ENCODE measurements around the gene KMT2D.

KMT2D gene

DNA sequence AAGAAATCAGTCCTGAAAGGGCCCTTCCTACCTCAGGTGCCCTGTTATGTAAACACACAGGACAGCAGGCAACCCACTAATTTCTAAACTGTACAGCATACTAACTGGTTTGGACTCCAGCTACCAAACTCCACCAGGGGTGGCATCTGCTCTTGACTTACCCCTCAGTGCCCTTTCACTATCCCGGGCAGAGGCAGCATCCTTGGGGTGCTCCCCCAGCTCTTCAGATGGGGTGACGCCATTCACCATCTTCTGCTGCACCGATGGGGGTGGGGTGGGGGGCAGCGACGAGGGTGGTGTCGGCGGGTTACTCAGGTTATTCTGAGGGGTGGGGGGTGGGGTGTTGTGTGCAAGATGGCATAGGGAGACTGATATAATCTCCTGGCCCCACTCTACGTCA is 30.5 kb downstream of the KMT2D start:
- TF ChIP-seq, protein P1, sequence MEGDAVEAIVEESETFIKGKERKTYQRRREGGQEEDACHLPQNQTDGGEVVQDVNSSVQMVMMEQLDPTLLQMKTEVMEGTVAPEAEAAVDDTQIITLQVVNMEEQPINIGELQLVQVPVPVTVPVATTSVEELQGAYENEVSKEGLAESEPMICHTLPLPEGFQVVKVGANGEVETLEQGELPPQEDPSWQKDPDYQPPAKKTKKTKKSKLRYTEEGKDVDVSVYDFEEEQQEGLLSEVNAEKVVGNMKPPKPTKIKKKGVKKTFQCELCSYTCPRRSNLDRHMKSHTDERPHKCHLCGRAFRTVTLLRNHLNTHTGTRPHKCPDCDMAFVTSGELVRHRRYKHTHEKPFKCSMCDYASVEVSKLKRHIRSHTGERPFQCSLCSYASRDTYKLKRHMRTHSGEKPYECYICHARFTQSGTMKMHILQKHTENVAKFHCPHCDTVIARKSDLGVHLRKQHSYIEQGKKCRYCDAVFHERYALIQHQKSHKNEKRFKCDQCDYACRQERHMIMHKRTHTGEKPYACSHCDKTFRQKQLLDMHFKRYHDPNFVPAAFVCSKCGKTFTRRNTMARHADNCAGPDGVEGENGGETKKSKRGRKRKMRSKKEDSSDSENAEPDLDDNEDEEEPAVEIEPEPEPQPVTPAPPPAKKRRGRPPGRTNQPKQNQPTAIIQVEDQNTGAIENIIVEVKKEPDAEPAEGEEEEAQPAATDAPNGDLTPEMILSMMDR (IDR thresholded peaks at IDR 0.05; ENCODE audit: control insufficient read depth, insufficient read depth, low read depth, low read length, missing control alignments), result no peak
- no peak overlapping the region for H3K4me3 ChIP-seq (ENCODE audit: control insufficient read depth, low read depth, low read length)

DNA sequence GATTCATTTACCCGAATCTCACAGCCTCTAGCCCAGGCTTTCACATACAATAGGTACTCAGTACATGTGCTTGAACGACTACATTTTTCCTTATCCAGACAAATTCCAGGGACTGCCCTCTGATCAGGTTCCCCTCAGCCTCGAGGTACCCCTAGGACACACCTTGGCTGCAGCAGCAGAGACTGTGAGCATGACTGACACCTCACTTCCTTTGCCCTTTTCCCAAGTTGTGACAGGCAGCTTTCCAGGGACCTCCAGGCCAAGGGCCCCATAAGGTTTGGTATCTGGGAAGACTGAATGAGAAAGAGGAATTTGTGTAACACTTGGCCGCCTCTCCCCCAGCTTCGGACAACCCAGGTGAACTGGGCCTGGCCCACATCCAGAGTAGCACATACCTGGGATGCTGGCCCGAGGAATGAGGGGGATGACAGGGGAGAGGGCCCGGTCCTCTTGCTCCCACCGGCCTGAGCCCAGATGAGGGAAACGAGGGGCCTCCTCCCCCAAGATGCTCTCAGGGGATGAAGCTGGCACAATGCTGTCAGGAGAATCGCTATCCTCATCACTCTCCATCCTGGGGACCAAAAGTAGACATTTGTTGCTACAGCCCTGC is 31.8 kb downstream of the KMT2D start:
- TF ChIP-seq, protein P1 (IDR thresholded peaks at IDR 0.05; ENCODE audit: control insufficient read depth, insufficient read depth, low read depth, low read length, missing control alignments), result no peak
- H3K4me3 ChIP-seq (ENCODE audit: control insufficient read depth, low read depth, low read length), result no peak overlapping the region
- DNase-seq (ENCODE audit: low read depth), result no peak

More for the DNA sequence above, 30.5 kb downstream of the KMT2D start:
- no peak for DNase-seq (ENCODE audit: low read depth)

DNA sequence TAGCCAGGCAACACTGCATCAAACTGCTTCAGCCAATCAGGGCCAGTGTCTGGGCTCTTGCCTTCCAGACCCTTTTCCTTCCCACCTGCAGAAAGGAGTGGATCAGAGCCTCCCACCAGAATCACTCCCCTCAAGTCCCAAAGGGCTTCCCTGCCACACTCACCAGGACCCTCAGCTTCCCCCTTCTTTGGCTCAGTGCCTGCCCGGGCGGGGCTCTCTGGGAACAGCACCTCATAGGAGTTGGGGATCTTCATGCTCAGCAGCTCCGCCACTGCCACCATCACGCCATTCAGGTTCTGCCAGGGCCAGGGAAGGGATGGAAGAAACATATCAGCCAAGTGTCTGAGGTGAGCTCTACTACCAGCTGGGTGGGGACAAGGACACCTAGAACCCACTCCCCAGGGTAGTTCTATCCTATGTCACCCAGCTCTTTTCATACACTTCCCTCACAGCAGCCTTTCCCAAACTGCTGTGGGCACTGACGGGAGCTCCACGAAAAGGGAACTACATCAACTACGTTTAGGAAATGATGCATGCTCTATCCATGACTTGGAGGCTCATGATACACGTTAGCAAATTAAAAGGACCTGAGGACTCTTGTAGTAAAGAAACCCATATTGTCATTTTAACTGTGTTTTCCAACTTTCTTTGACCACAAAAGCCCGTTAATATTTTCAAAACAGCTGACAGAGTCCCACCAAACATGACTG is 32.6 kb downstream of the KMT2D start:
- no peak for DNase-seq (ENCODE audit: low read depth)
- TF ChIP-seq, protein P1 (IDR thresholded peaks at IDR 0.05; ENCODE audit: control insufficient read depth, insufficient read depth, low read depth, low read length, missing control alignments), result no peak
- no peak overlapping the region for H3K4me3 ChIP-seq (ENCODE audit: control insufficient read depth, low read depth, low read length)

DNA sequence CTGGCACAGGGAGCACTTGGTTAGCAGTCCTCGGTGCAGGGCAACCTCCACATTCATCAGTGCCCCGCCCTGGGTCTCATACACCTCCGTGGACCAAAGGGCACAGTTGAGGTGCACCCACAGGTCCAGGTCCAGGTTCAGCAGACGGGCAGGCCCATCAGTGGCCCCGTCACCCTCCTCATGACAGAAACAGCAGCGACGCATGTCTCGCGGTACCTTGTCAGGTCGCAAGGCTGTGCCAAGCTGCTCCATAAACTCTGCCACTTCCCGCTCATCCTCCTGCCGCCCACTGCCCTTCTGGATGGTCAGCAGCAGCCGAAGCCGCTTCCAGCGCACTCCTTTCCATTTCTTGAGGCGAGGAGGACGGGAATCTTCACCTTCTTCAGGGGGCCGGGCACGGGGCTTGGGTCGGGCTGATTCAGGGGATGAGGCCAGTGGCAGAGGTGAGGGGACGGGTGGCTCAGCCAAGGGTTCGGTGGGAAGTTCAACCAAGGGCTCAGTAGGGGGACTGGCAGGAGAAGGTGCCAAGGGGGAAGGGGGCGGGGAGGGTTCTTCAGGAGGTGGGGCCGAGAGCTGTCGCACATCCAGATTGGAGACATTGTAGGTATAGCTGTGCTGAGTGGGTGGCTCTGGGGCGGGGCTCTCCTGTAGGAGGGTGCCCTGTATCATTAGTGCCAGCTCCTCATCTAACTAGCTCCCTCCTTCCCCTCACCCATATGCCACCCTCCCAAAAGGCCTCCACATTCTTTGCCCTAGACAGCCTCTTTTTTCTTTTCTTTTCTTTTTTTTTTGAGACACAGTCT is 33.7 kb downstream of the KMT2D start:
- TF ChIP-seq, protein P1 (IDR thresholded peaks at IDR 0.05; ENCODE audit: control insufficient read depth, insufficient read depth, low read depth, low read length, missing control alignments), result no peak
- DNase-seq (ENCODE audit: low read depth), result no peak
- H3K4me3 ChIP-seq (ENCODE audit: control insufficient read depth, low read depth, low read length), result no peak overlapping the region

DNA sequence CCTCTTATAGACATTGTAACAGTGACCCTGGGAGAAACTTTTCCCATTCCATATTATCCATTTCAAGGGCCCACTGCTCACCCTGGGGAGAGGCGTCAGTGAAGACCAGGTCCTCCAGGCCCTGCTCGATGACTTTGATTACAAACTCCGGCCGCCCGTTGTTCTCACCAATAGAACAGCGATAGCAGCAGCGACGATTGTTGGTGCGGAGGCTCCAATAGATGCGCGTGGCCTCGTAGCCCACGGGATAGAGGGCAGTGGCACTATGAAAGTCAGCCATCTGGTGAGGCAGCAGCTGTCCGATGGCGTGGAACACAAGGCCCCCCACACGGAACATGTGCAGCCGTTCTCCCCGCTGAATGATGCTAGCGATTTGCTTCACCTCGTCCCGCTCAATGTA is 34.5 kb downstream of the KMT2D start:
- TF ChIP-seq, protein P1 (IDR thresholded peaks at IDR 0.05; ENCODE audit: control insufficient read depth, insufficient read depth, low read depth, low read length, missing control alignments), result no peak
- H3K4me3 ChIP-seq (ENCODE audit: control insufficient read depth, low read depth, low read length), result no peak overlapping the region
- DNase-seq (ENCODE audit: low read depth), result no peak

DNA sequence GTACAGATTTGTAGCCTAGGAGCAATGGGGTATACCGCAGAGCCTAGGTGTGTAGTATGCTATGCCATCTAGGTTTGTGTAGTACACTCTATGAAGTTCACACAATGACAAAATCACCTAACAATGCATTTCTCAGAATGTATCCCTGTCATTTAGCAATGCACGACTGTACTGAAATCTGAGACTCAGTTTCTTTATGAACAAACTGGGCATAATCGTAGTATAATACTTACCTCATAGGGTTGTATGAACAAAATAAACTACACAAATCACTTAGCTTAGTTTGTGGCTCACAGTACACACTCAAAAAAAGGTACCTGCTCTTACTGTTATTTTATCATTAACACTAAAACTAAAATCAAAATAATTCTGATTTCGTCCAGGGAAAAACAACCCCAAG is 35.1 kb downstream of the KMT2D start:
- no peak overlapping the region for H3K4me3 ChIP-seq (ENCODE audit: control insufficient read depth, low read depth, low read length)
- TF ChIP-seq, protein P1 (IDR thresholded peaks at IDR 0.05; ENCODE audit: control insufficient read depth, insufficient read depth, low read depth, low read length, missing control alignments), result no peak
- DNase-seq (ENCODE audit: low read depth), result no peak
